GM21360 (cell line): ENCODE data around the gene FAM83C.

Experiments
- ATAC-seq: cut with Tn5 transposase; IDR thresholded peaks from one replicate; pipeline ENCODE4 v1.9.1; 2021; ENCODE audit warnings: mild to moderate bottlenecking, moderate library complexity; ENCODE audit not compliant: unreplicated experiment

FAM83C gene

GRCh38 chr20:35284992-35285805 is 7.0 kb downstream of the FAM83C start:
- no peak for ATAC-seq

GRCh38 chr20:35284267-35284991 is 7.8 kb downstream of the FAM83C start, which contains the start of gene EIF6:
EIF6 (minus strand) TSS chr20:35284772; CDS start chr20:35284487, 285 bp downstream.
- peak; percentile 65 for ATAC-seq

GRCh38 chr20:35283441-35284266 is 8.6 kb downstream of the FAM83C start:
- ATAC-seq = no peak

GRCh38 chr20:35281506-35282101 is 10.6 kb downstream of the FAM83C start:
- no peak for ATAC-seq

GRCh38 chr20:35280523-35280922 is 11.7 kb downstream of the FAM83C start:
- ATAC-seq = no peak

- ATAC-seq = no peak
These were observed 12.6 kb downstream of the FAM83C start for GRCh38 chr20:35279533-35280174.

- no peak for ATAC-seq
These were observed 13.2 kb downstream of the FAM83C start for GRCh38 chr20:35279040-35279439.

- ATAC-seq = peak; percentile 62
These were observed 14.5 kb downstream of the FAM83C start, which contains the start of gene MMP24OS for GRCh38 chr20:35277531-35278395. MMP24OS (minus strand) TSS chr20:35278122; CDS start chr20:35277929, 193 bp downstream.

- ATAC-seq = no peak
These were observed 15.1 kb downstream of the FAM83C start for GRCh38 chr20:35277127-35277526.

- no peak for ATAC-seq
These were observed 15.8 kb downstream of the FAM83C start for GRCh38 chr20:35276408-35276807.

GRCh38 chr20:35275741-35276251 is 16.4 kb downstream of the FAM83C start:
- no peak for ATAC-seq

GRCh38 chr20:35274172-35275092 is 17.8 kb downstream of the FAM83C start:
- ATAC-seq = no peak

- no peak for ATAC-seq
These were observed 18.6 kb downstream of the FAM83C start for GRCh38 chr20:35273449-35274171.

- no peak for ATAC-seq
These were observed 20.3 kb downstream of the FAM83C start for GRCh38 chr20:35271904-35272303.

- no peak for ATAC-seq
These were observed 20.9 kb downstream of the FAM83C start for GRCh38 chr20:35271073-35271882.
